ENCODE results near the gene RABGAP1.

The RABGAP1 gene

GRCh38 chr9:123061216-123061615, 120.4 kb downstream of the RABGAP1 start:
- TF ChIP-seq GABPA (IDR thresholded peaks at IDR 0.05; ENCODE audit: low read depth) (no peak), POLR2AphosphoS5 (IDR thresholded peaks at IDR 0.05; ENCODE audit: low read depth) (no peak), SPI1 (IDR thresholded peaks at IDR 0.05; ENCODE audit: borderline replicate concordance, low read depth) (no peak), CTCF (IDR thresholded peaks at IDR 0.05; ENCODE audit: insufficient read depth, low read length) (no peak), REST (IDR thresholded peaks at IDR 0.05; ENCODE audit: insufficient replicate concordance, low read depth) (no peak)
- no peak for DNase-seq (ENCODE audit: low read depth in 1 of 2, low spot score in 1 of 2)
- H3K27ac ChIP-seq (replicated peaks) = no peak overlapping the region
- no peak overlapping the region for H3K4me3 ChIP-seq (replicated peaks; ENCODE audit: insufficient read depth, low read length)
- H3K27me3 ChIP-seq (ENCODE audit: insufficient read depth, poor library complexity, severe bottlenecking) = no peaks in the 10 kb centered on the region

GRCh38 chr9:123062351-123063176, 121.7 kb downstream of the RABGAP1 start:
- H3K27ac ChIP-seq (replicated peaks) = no peak overlapping the region
- DNase-seq (ENCODE audit: low read depth in 1 of 2, low spot score in 1 of 2) = no peak
- H3K27me3 ChIP-seq (ENCODE audit: insufficient read depth, poor library complexity, severe bottlenecking) = no peaks in the 10 kb centered on the region
- TF ChIP-seq GABPA (IDR thresholded peaks at IDR 0.05; ENCODE audit: low read depth) (no peak), SPI1 (IDR thresholded peaks at IDR 0.05; ENCODE audit: borderline replicate concordance, low read depth) (no peak), POLR2AphosphoS5 (IDR thresholded peaks at IDR 0.05; ENCODE audit: low read depth) (no peak), REST (IDR thresholded peaks at IDR 0.05; ENCODE audit: insufficient replicate concordance, low read depth) (no peak), CTCF (IDR thresholded peaks at IDR 0.05; ENCODE audit: insufficient read depth, low read length) (no peak)
- H3K4me3 ChIP-seq (replicated peaks; ENCODE audit: insufficient read depth, low read length) = no peak overlapping the region

- no peak overlapping the region for H3K27ac ChIP-seq (replicated peaks)
- no peak for DNase-seq (ENCODE audit: low read depth in 1 of 2, low spot score in 1 of 2)
- H3K27me3 ChIP-seq (ENCODE audit: insufficient read depth, poor library complexity, severe bottlenecking) = no peaks in the 10 kb centered on the region
- H3K4me3 ChIP-seq (replicated peaks; ENCODE audit: insufficient read depth, low read length) = no peak overlapping the region
- no peak for TF ChIP-seq CTCF (IDR thresholded peaks at IDR 0.05; ENCODE audit: insufficient read depth, low read length)
- TF ChIP-seq SPI1 (IDR thresholded peaks at IDR 0.05; ENCODE audit: borderline replicate concordance, low read depth) = no peak
- no peak for TF ChIP-seq REST (IDR thresholded peaks at IDR 0.05; ENCODE audit: insufficient replicate concordance, low read depth)
- no peak for TF ChIP-seq POLR2AphosphoS5 (IDR thresholded peaks at IDR 0.05; ENCODE audit: low read depth)
- TF ChIP-seq GABPA (IDR thresholded peaks at IDR 0.05; ENCODE audit: low read depth) = no peak
These were observed 122.4 kb downstream of the RABGAP1 start for GRCh38 chr9:123063177-123063598.

All from HL-60 (cell line).